IMR-90 (cell line): ENCODE measurements around the gene KLHL20. TPM values are rescaled to one million over a fixed set of nuclear protein-coding genes. Genes with fewer than 3 reads are reported as not detected.

Experiments
- ATAC-seq: fragments of 200-7000 bp; cut with Tn5 transposase; 2 replicates; pipeline ENCODE4 v1.9.1; 2020; ENCODE audit warnings: low read depth, mild to moderate bottlenecking, moderate library complexity
- BruUV-seq: library from RNA; stranded (reverse); fragments of 400-500 nt; replicated peaks from 2 replicates; lab custom pipeline; 2021; lab: Mats Ljungman, UMichigan
- CTCF ChIA-PET: fragments of 300-600 bp; formaldehyde crosslinking; extraction: SDS; loops from one replicate; lab custom pipeline; 2021; ENCODE audit warnings: antibody characterized with exemption; lab: Yijun Ruan, JAX
- POLR2A ChIA-PET: fragments of 300-600 bp; sonication (Branson Sonifier 250); formaldehyde crosslinking; loops from one replicate; lab custom pipeline; 2022; ENCODE audit warnings: antibody characterized with exemption; ENCODE audit not compliant: unreplicated experiment; lab: Charles Lee
- DNase-seq: peaks from one replicate; pipeline ENCODE4 v3.0.0; 2013
- H2AFZ ChIP-seq: replicated peaks from 2 replicates; pipeline ENCODE3; 2013; ENCODE audit warnings: low read length, mild to moderate bottlenecking; ENCODE audit not compliant: poor library complexity
- H2AK5ac ChIP-seq: 2 replicates; pipeline ENCODE4 v1.6.1; 2013; ENCODE audit warnings: low read depth, low read length, inconsistent platforms
- H2AK9ac ChIP-seq: replicated peaks from 2 replicates; pipeline ENCODE3; 2013; ENCODE audit warnings: mild to moderate bottlenecking, low read depth, low read length, moderate library complexity; ENCODE audit not compliant: poor library complexity
- H2BK120ac ChIP-seq: 2 replicates; pipeline ENCODE4 v1.6.1; 2013; ENCODE audit warnings: low read depth, low read length, inconsistent platforms
- H2BK15ac ChIP-seq: 3 replicates; pipeline ENCODE4 v1.6.1; 2013; ENCODE audit warnings: low read depth, low read length, inconsistent platforms
- H2BK20ac ChIP-seq: 2 replicates; pipeline ENCODE4 v1.6.1; 2013; ENCODE audit warnings: low read depth, mild to moderate bottlenecking, inconsistent platforms, low read length, moderate library complexity
- H2BK5ac ChIP-seq: 2 replicates; pipeline ENCODE4 v1.6.1; 2013; ENCODE audit warnings: mild to moderate bottlenecking, low read depth, low read length, inconsistent platforms; ENCODE audit not compliant: poor library complexity, severe bottlenecking
- H3K14ac ChIP-seq: replicated peaks from 2 replicates; pipeline ENCODE4 v1.6.1; 2013; ENCODE audit warnings: low read depth, low read length, inconsistent platforms
- H3K18ac ChIP-seq: 2 replicates; pipeline ENCODE4 v1.6.1; 2013; ENCODE audit warnings: low read depth, low read length, control low read depth
- H3K23ac ChIP-seq: 2 replicates; pipeline ENCODE4 v1.6.1; 2013; ENCODE audit warnings: low read depth, low read length, inconsistent platforms
- H3K27ac ChIP-seq: 2 replicates; pipeline ENCODE4 v1.5.1; 2013; ENCODE audit warnings: mild to moderate bottlenecking, control low read depth, low read length; ENCODE audit not compliant: insufficient read depth
- H3K27me3 ChIP-seq: 2 replicates; pipeline ENCODE4 v1.6.1; 2013; ENCODE audit warnings: low read length; ENCODE audit not compliant: control insufficient read depth, insufficient read depth
- H3K36me3 ChIP-seq: 2 replicates; pipeline ENCODE4 v1.6.1; 2013; ENCODE audit warnings: low read length, mixed read lengths; ENCODE audit not compliant: control insufficient read depth, insufficient read depth
- H3K4ac ChIP-seq: 2 replicates; pipeline ENCODE4 v1.6.1; 2013; ENCODE audit warnings: low read depth, low read length, inconsistent platforms
- H3K4me1 ChIP-seq: 2 replicates; pipeline ENCODE4 v1.6.1; 2013; ENCODE audit warnings: low read length, mixed read lengths; ENCODE audit not compliant: control insufficient read depth, insufficient read depth
- H3K4me2 ChIP-seq: 2 replicates; pipeline ENCODE4 v1.6.1; 2013; ENCODE audit warnings: low read depth, mild to moderate bottlenecking, control low read depth, low read length, moderate library complexity
- H3K4me3 ChIP-seq: 2 replicates; pipeline ENCODE4 v1.5.1; 2013; ENCODE audit warnings: low read depth, mild to moderate bottlenecking, control low read depth, low read length, moderate library complexity; ENCODE audit not compliant: insufficient read depth
- H3K56ac ChIP-seq: 2 replicates; pipeline ENCODE4 v1.6.1; 2013; ENCODE audit warnings: low read length, inconsistent platforms; ENCODE audit not compliant: insufficient read depth; ENCODE audit errors: extremely low read depth
- H3K79me1 ChIP-seq, 2 experiments: 2 replicates each; pipeline ENCODE4 v1.6.1; 2013; ENCODE audit warnings: low read length in 2 of 2, inconsistent platforms in 1 of 2, low read depth in 1 of 2
- H3K9ac ChIP-seq: 2 replicates; pipeline ENCODE4 v1.6.1; 2013; ENCODE audit warnings: low read depth, low read length, control low read depth
- H3K9me1 ChIP-seq: 2 replicates; pipeline ENCODE4 v1.6.1; 2013; ENCODE audit warnings: low read length, inconsistent platforms; ENCODE audit not compliant: insufficient read depth
- H3K9me3 ChIP-seq: 2 replicates; pipeline ENCODE4 v1.6.1; 2013; ENCODE audit warnings: low read length; ENCODE audit not compliant: control insufficient read depth, insufficient read depth
- H4K20me1 ChIP-seq: 2 replicates; pipeline ENCODE4 v1.6.1; 2013; ENCODE audit warnings: low read length, inconsistent platforms; ENCODE audit not compliant: insufficient read depth
- H4K5ac ChIP-seq: 2 replicates; pipeline ENCODE4 v1.6.1; 2013; ENCODE audit warnings: mild to moderate bottlenecking, low read depth, low read length, control low read depth
- H4K8ac ChIP-seq, 2 experiments: 2 replicates each; pipeline ENCODE4 v1.6.1; 2013; ENCODE audit warnings: low read depth in 2 of 2, low read length in 2 of 2, control low read depth in 1 of 2, inconsistent platforms in 1 of 2
- H4K91ac ChIP-seq: 2 replicates; pipeline ENCODE4 v1.6.1; 2013; ENCODE audit warnings: low read depth, low read length, inconsistent platforms; ENCODE audit not compliant: insufficient read depth
- BHLHE40 ChIP-seq: fragments of 150-350 bp; IDR thresholded peaks from 2 replicates; pipeline ENCODE4 v1.6.1; 2016; ENCODE audit warnings: mild to moderate bottlenecking, low read depth, low read length
- CEBPB ChIP-seq: IDR thresholded peaks from 2 replicates; pipeline ENCODE4 v1.6.1; 2012; ENCODE audit warnings: low read depth, low read length, improper control_type of control experiment
- CHD1 ChIP-seq: IDR thresholded peaks from 2 replicates; pipeline ENCODE4 v1.6.1; 2012; ENCODE audit warnings: low read depth, low read length, improper control_type of control experiment
- CTCF ChIP-seq: conservative IDR thresholded peaks from 2 replicates; pipeline ENCODE4 v1.5.1; 2012; ENCODE audit warnings: mild to moderate bottlenecking, low read depth, low read length, improper control_type of control experiment
- ELK1 ChIP-seq: fragments of 150-350 bp; IDR thresholded peaks from 2 replicates; pipeline ENCODE4 v1.6.1; 2016; ENCODE audit warnings: low read depth, mild to moderate bottlenecking, low read length, moderate library complexity, borderline replicate concordance
- FOS ChIP-seq: fragments of 150-350 bp; IDR thresholded peaks from 2 replicates; pipeline ENCODE4 v1.6.1; 2016; ENCODE audit warnings: low read depth, low read length
- MAFK ChIP-seq: IDR thresholded peaks from 2 replicates; pipeline ENCODE4 v1.6.1; 2012; ENCODE audit warnings: low read depth, low read length, improper control_type of control experiment
- MAZ ChIP-seq: IDR thresholded peaks from 2 replicates; pipeline ENCODE4 v1.6.1; 2012; ENCODE audit warnings: low read depth, mild to moderate bottlenecking, low read length, improper control_type of control experiment, moderate library complexity, borderline replicate concordance
- MXI1 ChIP-seq: IDR thresholded peaks from 2 replicates; pipeline ENCODE4 v1.6.1; 2012; ENCODE audit warnings: low read depth, mild to moderate bottlenecking, low read length, moderate library complexity, borderline replicate concordance
- NFE2L2 ChIP-seq: fragments of 150-350 bp; IDR thresholded peaks from 2 replicates; pipeline ENCODE4 v1.6.1; 2016; ENCODE audit warnings: low read depth, mild to moderate bottlenecking, low read length
- POLR2A ChIP-seq: IDR thresholded peaks from 2 replicates; pipeline ENCODE4 v1.6.1; 2012; ENCODE audit warnings: mild to moderate bottlenecking, low read depth, low read length
- RAD21 ChIP-seq: IDR thresholded peaks from 2 replicates; pipeline ENCODE4 v1.6.1; 2012; ENCODE audit warnings: low read length, improper control_type of control experiment
- RCOR1 ChIP-seq: IDR thresholded peaks from 2 replicates; pipeline ENCODE4 v1.6.1; 2012; ENCODE audit warnings: mild to moderate bottlenecking, low read length, improper control_type of control experiment; ENCODE audit not compliant: insufficient replicate concordance
- RFX5 ChIP-seq: IDR thresholded peaks from 2 replicates; pipeline ENCODE4 v1.8.0; 2012; ENCODE audit warnings: low read depth, mild to moderate bottlenecking, low read length, moderate library complexity
- SMC3 ChIP-seq: fragments of 150-350 bp; IDR thresholded peaks from 2 replicates; pipeline ENCODE4 v1.6.1; 2016; ENCODE audit warnings: low read depth, mild to moderate bottlenecking, antibody characterized with exemption, low read length, moderate library complexity
- USF2 ChIP-seq: fragments of 150-350 bp; IDR thresholded peaks from 2 replicates; pipeline ENCODE4 v1.6.1; 2017; ENCODE audit warnings: mild to moderate bottlenecking, antibody characterized with exemption, low read length, low read depth
- WGBS, 2 experiments: methylation state at CpG; one replicate each; pipeline versions ENCODE4 v1.1.5 to v1.1.7; 2013; ENCODE audit warnings: missing lambda C conversion rate in 2 of 2; ENCODE audit not compliant: insufficient read length in 1 of 2; ENCODE audit errors: extremely low coverage in 2 of 2; 5-methylcytosine and 5-hydroxymethylcytosine counted together
- dilution Hi-C: fragments of 300-500 bp; cut with HindIII; formaldehyde crosslinking; loops from one replicate; pipeline ENCODE4 v1.14.3; 2018; ENCODE audit warnings: low sequenced_read_pairs; ENCODE audit not compliant: unreplicated experiment
- in situ Hi-C: fragments of 300-500 bp; cut with MboI; formaldehyde crosslinking; loops from 3 replicates; pipeline ENCODE4 v1.14.3; 2019; ENCODE audit warnings: low sequenced_read_pairs, inconsistent platforms, mixed read lengths
- intact Hi-C: fragments of 100-400 bp; cut with micrococcal nuclease; formaldehyde crosslinking; loops from 2 replicates; pipeline ENCODE4 v1.10.0; 2022
- polyA plus RNA-seq, 3 experiments: library from polyadenylated mRNA; depleted of rRNA; stranded (reverse); fragments of >200 nt; gene quantifications; 2 replicates each; pipeline ENCODE4 v1.2.3, GENCODE V29; 2012; ENCODE audit warnings: low replicate concordance in 1 of 3
- total RNA-seq: library from RNA; depleted of rRNA; stranded (reverse); fragments of >200 nt; gene quantifications from 2 replicates; pipeline ENCODE4 v1.2.3, GENCODE V29; 2012

Gene KLHL20
- total and polyA plus RNA-seq, 2 of the 4 experiments (the other 2 are of a cell fraction) = 13.5 to 23.3 TPM

- H3K9me3 ChIP-seq = no peaks in the 10 kb centered on the region
- dilution Hi-C loops = no loop called here
- no peak overlapping the region for H4K8ac ChIP-seq
- peaks cover 0 to 4% of the 10 kb centered on the region in 2 experiments; a peak in 1 of 4 replicates for H3K79me1 ChIP-seq
- peaks cover 13% of the 10 kb centered on the region for H3K36me3 ChIP-seq
- BruUV-seq = no TSS peak
- no CpG with 5 or more reads among the region's 1 CpG for WGBS, 2 experiments
- H3K4ac ChIP-seq = no peak overlapping the region
- H3K23ac ChIP-seq = no peak overlapping the region
- DNase-seq (no peak), ATAC-seq (no peak)
- intact Hi-C loops = loop anchor here (5.0 kb wide), 1 partner anchor 339 kb away; no protein-coding TSS in a partner anchor
- H2AK9ac ChIP-seq = no peak overlapping the region
- no peak overlapping the region for H2BK120ac ChIP-seq
- ChIA-PET POLR2A (no interaction called here), CTCF (no interaction called here)
- H3K14ac ChIP-seq = no peak overlapping the region
- H2AK5ac ChIP-seq = no peak overlapping the region
- no peak overlapping the region for H3K4me3 ChIP-seq
- H3K9ac ChIP-seq = no peak overlapping the region
- H3K27ac ChIP-seq = no peak overlapping the region
- TF ChIP-seq RAD21 (no peak), CTCF (no peak), USF2 (no peak), CEBPB (no peak), SMC3 (no peak), MAFK (no peak), CHD1 (no peak), MAZ (no peak), RCOR1 (no peak), MXI1 (no peak), ELK1 (no peak), RFX5 (no peak), POLR2A (no peak), NFE2L2 (no peak), FOS (no peak), BHLHE40 (no peak)
- no peak overlapping the region for H2BK15ac ChIP-seq
- H4K20me1 ChIP-seq = no peaks in the 10 kb centered on the region
- H3K4me1 ChIP-seq = no peaks in the 10 kb centered on the region
- H4K91ac ChIP-seq = no peak overlapping the region
- in situ Hi-C loops = no loop called here
- H3K27me3 ChIP-seq = no peaks in the 10 kb centered on the region
- H2BK5ac ChIP-seq = no peak overlapping the region
- no peak overlapping the region for H2BK20ac ChIP-seq
- no peak overlapping the region for H3K56ac ChIP-seq
- H4K5ac ChIP-seq = no peak overlapping the region
- no peak overlapping the region for H2AFZ ChIP-seq
- H3K18ac ChIP-seq = no peak overlapping the region
- no peak overlapping the region for H3K4me2 ChIP-seq
- H3K9me1 ChIP-seq = 0 out of 2 replicates have a peak, but pooled peaks cover 4% of the 10 kb centered on the region
Measured at GRCh38 chr1:173771560-173771959, 56.8 kb downstream of the KLHL20 start.
